Keratinocyte (primary cell): ENCODE data around the gene RAP1GAP2.

ENCODE experiments used
- CTCF ChIP-seq, 3 experiments: IDR thresholded peaks in 1 of 3; conservative IDR thresholded peaks in 1 of 3; optimal IDR thresholded peaks in 1 of 3; 2 replicates in 2 of 3; 3 replicates in 1 of 3; pipeline versions ENCODE3 to v1.5.1; 2011; ENCODE audit warnings: low read length in 3 of 3, mild to moderate bottlenecking in 3 of 3, moderate library complexity in 2 of 3, control low read depth in 1 of 3, inconsistent platforms in 1 of 3; ENCODE audit not compliant: insufficient read depth in 2 of 3; ENCODE audit errors: extremely low read depth in 1 of 3
- EZH2 ChIP-seq: IDR thresholded peaks from one replicate; pipeline ENCODE4 v1.6.1; 2012; ENCODE audit warnings: inconsistent platforms, mild to moderate bottlenecking, low read length, moderate library complexity

- TF ChIP-seq CTCF (optimal IDR thresholded peaks at IDR 0.05 in 1 of 3, IDR thresholded peaks at IDR 0.05 in 1 of 3, conservative IDR thresholded peaks at IDR 0.05 in 1 of 3; ENCODE audit: extremely low read depth in 1 of 3, insufficient read depth in 2 of 3, low read length in 3 of 3) (no peak), EZH2 (no peak)
Observed at GRCh38 chr17:2932946-2933345, 136.7 kb downstream of the RAP1GAP2 start.
